ENCODE results near the gene SWT1. TPM values are rescaled to one million over a fixed set of nuclear protein-coding genes. Genes with fewer than 3 reads are reported as not detected.
A peak's percentile ranks its signal among the peaks of the same experiment; 100 is the strongest.

Gene SWT1
- total and polyA plus RNA-seq, 9 of the 15 experiments (the other 6 are each of a cell fraction or from before 2014, with no cell fraction given), result 1.5 to 3.4 (median 2.3) TPM

DNA sequence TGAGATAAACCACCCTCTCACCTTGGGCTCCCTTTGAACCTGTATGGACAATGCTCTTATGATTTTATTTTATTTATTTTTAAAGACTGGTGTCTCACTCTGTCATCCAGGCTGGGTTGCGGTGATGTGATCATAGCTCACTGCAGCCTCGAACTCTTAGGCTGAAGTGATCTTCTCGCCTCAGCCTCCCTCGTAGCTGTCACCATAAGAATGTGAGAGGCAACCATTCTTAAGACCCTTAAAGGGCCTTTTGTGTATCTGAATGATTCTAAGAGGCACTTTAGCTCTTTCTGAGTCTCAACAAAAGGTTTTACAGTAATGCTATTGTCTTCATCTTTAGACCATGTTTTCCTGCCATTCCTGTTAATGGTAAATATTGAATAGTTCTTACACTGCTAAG, 93.1 kb downstream of the SWT1 start:
- Histone ChIP-seq H3K9me1 (ENCODE audit: control insufficient read depth, insufficient read depth, low read length) (no peaks in the 10 kb centered on the region), H3K27ac (ENCODE audit: extremely low read depth, low read depth, low read length) (peak overlapping the region; percentile 61), H4K20me1 (replicated peaks; ENCODE audit: control insufficient read depth, insufficient read depth, low read length) (no peaks in the 10 kb centered on the region), H3K9ac (ENCODE audit: insufficient read depth in 1 of 2, low read depth in 2 of 2, low read length in 2 of 2) (peak overlapping the region in 1 of 2 experiments; percentile 22; a peak in 1 of 4 replicates), H3K9me3 (replicated peaks; ENCODE audit: control insufficient read depth, insufficient read depth, low read depth, low read length) (no peaks in the 10 kb centered on the region), H3K4me1 (replicated peaks in 1 of 2; ENCODE audit: control insufficient read depth in 2 of 2, insufficient read depth in 2 of 2, low read length in 2 of 2) (peaks cover 0 to 20% of the 10 kb centered on the region in 2 experiments; a peak in 3 of 5 replicates), H3K79me2 (ENCODE audit: control insufficient read depth, insufficient read depth, low read length) (no peaks in the 10 kb centered on the region), H3K36me3 (ENCODE audit: control insufficient read depth, insufficient read depth, low read length) (no peaks in the 10 kb centered on the region), H3K27me3 (ENCODE audit: control insufficient read depth in 2 of 2, insufficient read depth in 2 of 2, low read length in 2 of 2) (no peaks in the 10 kb centered on the region), H3K4me3 (no peak overlapping the region), H3K4me2 (ENCODE audit: insufficient read depth, low read length) (peak overlapping the region; percentile 17; the same call in 1 of the 2 replicates), H2AFZ (ENCODE audit: low read depth, low read length) (peak overlapping the region; percentile 71)
- no TSS peak for BruUV-seq (replicated peaks)
- CTCF ChIA-PET (ENCODE audit: low intra/inter-chr PET ratio), result no interaction called here
- POLR2A ChIA-PET, result interaction anchor here (0.7 to 2.1 kb wide), 5 partner anchors 10 to 223 kb away, joined by 3 to 6 read pairs (median 5); no protein-coding TSS in a partner anchor
- intact Hi-C loops (cut with micrococcal nuclease) (no loop called here), in situ Hi-C loops (cut with MboI) (no loop called here)
- TF ChIP-seq FOXJ2 (tag; IDR thresholded peaks at IDR 0.05), result 0 out of 2 replicates have a peak, but pooled peaks have one; percentile 23
- no peak for TF ChIP-seq ZNF76 (CRISPR knock-in tag; IDR thresholded peaks at IDR 0.05; ENCODE audit: borderline replicate concordance)
- TF ChIP-seq ZBTB11 (CRISPR knock-in tag; IDR thresholded peaks at IDR 0.05), result no peak
- WGBS (ENCODE audit: insufficient coverage, low coverage, missing lambda C conversion rate), result 54% methylated on average over 4 of the region's 4 CpGs
- peak in 1 of 4 experiments; percentile 35 for DNase-seq (ENCODE audit: extremely low read depth in 1 of 4, low spot score in 3 of 4)
- ATAC-seq, result peak; percentile 59
- no peak for FAIRE-seq
